A204.1 (cell line): ENCODE results near the gene GALNT2.

ENCODE experiments used
- FAIRE-seq: peaks from 2 replicates; lab custom pipeline; 2012; peaks lifted over from hg19 to GRCh38; lab: Jason Lieb, UNC

The GALNT2 gene

GRCh38 chr1:230285351-230285750, 218.3 kb downstream of the GALNT2 start:
- no peak for FAIRE-seq

GRCh38 chr1:230286166-230286889, 219.3 kb downstream of the GALNT2 start:
- FAIRE-seq = no peak

GRCh38 chr1:230286890-230287269, 219.8 kb downstream of the GALNT2 start:
- no peak for FAIRE-seq

GRCh38 chr1:230287674-230288315, 220.8 kb downstream of the GALNT2 start:
- no peak for FAIRE-seq

- no peak for FAIRE-seq
Observed at GRCh38 chr1:230288641-230289349, 221.8 kb downstream of the GALNT2 start.

GRCh38 chr1:230289350-230289644, 222.3 kb downstream of the GALNT2 start:
- FAIRE-seq = no peak

GRCh38 chr1:230291731-230292620, 224.9 kb downstream of the GALNT2 start:
- FAIRE-seq = no peak

- FAIRE-seq = no peak
Observed at GRCh38 chr1:230292689-230293389, 225.8 kb downstream of the GALNT2 start.

- FAIRE-seq = no peak
Observed at GRCh38 chr1:230293390-230293700, 226.3 kb downstream of the GALNT2 start.

- no peak for FAIRE-seq
Observed at GRCh38 chr1:230295367-230295766, 228.3 kb downstream of the GALNT2 start.

GRCh38 chr1:230299191-230300006, 232.4 kb downstream of the GALNT2 start:
- FAIRE-seq = no peak

GRCh38 chr1:230300322-230301301, 233.6 kb downstream of the GALNT2 start:
- no peak for FAIRE-seq

- no peak for FAIRE-seq
Observed at GRCh38 chr1:230301322-230301721, 234.3 kb downstream of the GALNT2 start.

GRCh38 chr1:230301822-230302221, 234.8 kb downstream of the GALNT2 start:
- FAIRE-seq = no peak

- FAIRE-seq = no peak
Observed at GRCh38 chr1:230303069-230303468, 236.0 kb downstream of the GALNT2 start.

GRCh38 chr1:230303822-230304221, 236.8 kb downstream of the GALNT2 start:
- FAIRE-seq = no peak

GRCh38 chr1:230306169-230306568, 239.1 kb downstream of the GALNT2 start:
- no peak for FAIRE-seq

GRCh38 chr1:230307213-230307612, 240.2 kb downstream of the GALNT2 start:
- FAIRE-seq = no peak

- no peak for FAIRE-seq
Observed at GRCh38 chr1:230308039-230308438, 241.0 kb downstream of the GALNT2 start.

GRCh38 chr1:230308821-230309220, 241.8 kb downstream of the GALNT2 start:
- FAIRE-seq = no peak
